IMR-90 (cell line): ENCODE data around the gene SHROOM4.

ENCODE experiments used
- CEBPB ChIP-seq: IDR thresholded peaks from 2 replicates; pipeline ENCODE4 v1.6.1; 2012; ENCODE audit warnings: low read depth, low read length, improper control_type of control experiment
- CTCF ChIP-seq: conservative IDR thresholded peaks from 2 replicates; pipeline ENCODE4 v1.5.1; 2012; ENCODE audit warnings: mild to moderate bottlenecking, low read depth, low read length, improper control_type of control experiment
- ELK1 ChIP-seq: fragments of 150-350 bp; IDR thresholded peaks from 2 replicates; pipeline ENCODE4 v1.6.1; 2016; ENCODE audit warnings: low read depth, mild to moderate bottlenecking, low read length, moderate library complexity, borderline replicate concordance
- MAFK ChIP-seq: IDR thresholded peaks from 2 replicates; pipeline ENCODE4 v1.6.1; 2012; ENCODE audit warnings: low read depth, low read length, improper control_type of control experiment
- MAZ ChIP-seq: IDR thresholded peaks from 2 replicates; pipeline ENCODE4 v1.6.1; 2012; ENCODE audit warnings: low read depth, mild to moderate bottlenecking, low read length, improper control_type of control experiment, moderate library complexity, borderline replicate concordance
- POLR2A ChIP-seq: IDR thresholded peaks from 2 replicates; pipeline ENCODE4 v1.6.1; 2012; ENCODE audit warnings: mild to moderate bottlenecking, low read depth, low read length
- USF2 ChIP-seq: fragments of 150-350 bp; IDR thresholded peaks from 2 replicates; pipeline ENCODE4 v1.6.1; 2017; ENCODE audit warnings: mild to moderate bottlenecking, antibody characterized with exemption, low read length, low read depth

GRCh38 chrX:50770702-50771101, 43.3 kb downstream of the SHROOM4 start:
- TF ChIP-seq POLR2A: no peak
- no peak for TF ChIP-seq CTCF
- TF ChIP-seq ELK1: no peak
- no peak for TF ChIP-seq CEBPB
- no peak for TF ChIP-seq USF2
- TF ChIP-seq MAFK: no peak
- TF ChIP-seq MAZ: no peak
